Measurements from ENCODE around the gene SNTG2. TPM values are rescaled to one million over a fixed set of nuclear protein-coding genes. Genes with fewer than 3 reads are reported as not detected.

SNTG2 gene
- total RNA-seq, 8 experiments from 2014 or later, result 0.21 to 2.8 (median 1.1) TPM

DNA sequence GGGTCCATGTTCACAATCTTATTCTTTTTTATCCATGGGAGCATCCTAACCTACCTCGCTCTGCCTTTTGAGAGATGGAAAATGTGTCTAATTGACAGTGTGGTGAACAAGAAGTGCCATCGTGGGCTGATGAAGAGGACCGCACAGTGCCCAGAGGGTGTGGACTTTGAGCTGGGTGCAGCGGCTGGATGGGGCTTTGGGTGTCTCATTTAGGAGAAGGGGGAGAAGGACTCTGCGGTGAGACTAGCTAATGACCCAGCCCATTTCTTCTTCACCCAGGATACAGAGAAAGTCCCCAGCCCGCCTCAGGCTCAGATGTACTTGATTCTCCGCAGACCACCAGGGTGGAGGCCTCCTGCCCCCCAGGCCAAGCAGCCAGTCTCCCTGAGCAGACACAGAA is 33.7 kb upstream of the SNTG2 start:
- Histone ChIP-seq H3K27ac (no peak overlapping the region), H3K4me1 (replicated peaks in 1 of 2) (peaks cover 0 to 10% of the 10 kb centered on the region in 2 donors), H3K4me3 (no peak overlapping the region)
- ATAC-seq (replicated peaks in 6 of 8), result no peak
- 37 to 100% (median 89%) methylated on average over 2 to 5 of the region's 7 CpGs; no CpG with 5 or more reads in 6 of the 10 experiments for WGBS, 10 experiments
- in situ Hi-C loops (cut with MboI; ENCODE audit: low pct_unique_long_range_greater_than_20kb in 2 of 9, low sequenced_read_pairs in 9 of 9, unreplicated experiment in 9 of 9), result loop anchor here in 2 of 9 experiments (25.0 kb wide), 1 partner anchor 205 kb away; no protein-coding TSS in a partner anchor

DNA sequence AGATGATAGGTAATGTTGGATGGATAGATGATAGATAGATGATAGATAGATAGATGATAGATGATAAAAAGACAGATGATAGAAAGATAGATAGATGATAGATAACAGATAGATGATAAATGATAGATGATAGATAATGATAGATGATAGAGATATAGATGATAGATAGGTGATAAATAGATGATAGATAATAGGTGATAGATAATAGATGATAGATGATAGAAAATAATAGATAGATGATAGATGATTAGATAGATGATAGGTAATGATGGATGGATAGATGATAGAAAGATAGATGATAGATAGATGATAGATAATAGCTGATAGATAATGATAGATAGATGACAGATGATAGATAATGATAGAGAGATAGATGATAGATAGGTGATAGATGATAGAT is 31.0 kb upstream of the SNTG2 start:
- Histone ChIP-seq H3K27ac (no peak overlapping the region), H3K4me3 (no peak overlapping the region), H3K4me1 (replicated peaks in 1 of 2) (peaks cover 10 to 20% of the 10 kb centered on the region in 2 donors)
- in situ Hi-C loops (cut with MboI; ENCODE audit: low pct_unique_long_range_greater_than_20kb in 2 of 9, low sequenced_read_pairs in 9 of 9, unreplicated experiment in 9 of 9), result loop anchor here in 2 of 9 experiments (25.0 kb wide), 1 partner anchor 207 kb away; no protein-coding TSS in a partner anchor
- no peak for ATAC-seq (replicated peaks in 6 of 8)

DNA sequence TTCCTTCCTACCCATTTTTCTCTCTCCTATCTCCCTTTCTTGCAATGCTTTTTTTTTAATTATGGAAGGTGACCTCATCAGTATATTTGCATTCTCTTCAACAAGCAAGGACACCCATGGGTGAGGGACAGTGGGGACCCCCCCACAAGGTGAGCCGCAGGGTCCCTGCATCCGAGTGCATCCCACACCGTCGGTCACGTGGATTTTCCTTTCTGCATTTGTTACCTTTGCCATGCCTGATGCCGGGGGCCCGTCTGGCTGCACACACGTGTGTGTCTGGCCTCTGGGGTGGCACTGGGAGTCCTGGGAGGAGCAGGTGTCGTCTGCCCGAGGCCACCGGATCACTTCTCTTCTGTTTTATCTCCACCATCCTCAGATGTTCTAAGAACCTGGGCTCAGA is 30.1 kb upstream of the SNTG2 start:
- Histone ChIP-seq H3K27ac (no peak overlapping the region), H3K4me3 (no peak overlapping the region), H3K4me1 (replicated peaks in 1 of 2) (peaks cover 17 to 29% of the 10 kb centered on the region in 2 donors)
- in situ Hi-C loops (cut with MboI; ENCODE audit: low pct_unique_long_range_greater_than_20kb in 2 of 9, low sequenced_read_pairs in 9 of 9, unreplicated experiment in 9 of 9), result loop anchor here in 2 of 9 experiments (25.0 kb wide), 1 partner anchor 208 kb away; no protein-coding TSS in a partner anchor
- WGBS, 10 experiments, result 22 to 100% (median 50%) methylated on average over 2 to 5 of the region's 11 CpGs; no CpG with 5 or more reads in 6 of the 10 experiments
- ATAC-seq (replicated peaks in 6 of 8), result no peak

DNA sequence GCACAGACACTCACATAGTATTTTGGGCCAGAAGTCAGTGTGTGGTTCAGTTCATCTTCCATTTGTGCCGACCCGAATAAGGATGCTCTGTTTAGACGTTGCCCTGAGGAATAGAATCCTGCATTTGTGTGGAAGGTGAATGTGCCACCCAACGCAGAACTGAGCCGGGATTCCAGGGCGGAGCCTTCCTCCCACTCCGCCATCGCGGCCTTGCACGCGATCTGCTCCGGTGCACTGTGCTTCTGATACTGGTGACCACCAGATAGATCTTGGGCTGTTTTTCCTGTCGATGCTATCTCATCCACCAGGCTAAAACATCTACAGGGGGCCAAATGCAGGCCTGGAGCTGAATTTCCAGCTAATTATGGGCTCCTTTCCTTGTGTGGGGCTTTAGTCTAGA is 29.6 kb upstream of the SNTG2 start:
- WGBS, 10 experiments, result 18 to 100% (median 90%) methylated on average over 1 to 11 of the region's 13 CpGs; no CpG with 5 or more reads in 5 of the 10 experiments
- Histone ChIP-seq H3K4me1 (replicated peaks in 1 of 2) (peaks cover 20 to 33% of the 10 kb centered on the region in 2 donors), H3K4me3 (no peak overlapping the region), H3K27ac (no peak overlapping the region)
- no peak for ATAC-seq (replicated peaks in 6 of 8)
- in situ Hi-C loops (cut with MboI; ENCODE audit: low pct_unique_long_range_greater_than_20kb in 2 of 9, low sequenced_read_pairs in 9 of 9, unreplicated experiment in 9 of 9), result loop anchor here in 2 of 9 experiments (25.0 kb wide), 1 partner anchor 209 kb away; no protein-coding TSS in a partner anchor

DNA sequence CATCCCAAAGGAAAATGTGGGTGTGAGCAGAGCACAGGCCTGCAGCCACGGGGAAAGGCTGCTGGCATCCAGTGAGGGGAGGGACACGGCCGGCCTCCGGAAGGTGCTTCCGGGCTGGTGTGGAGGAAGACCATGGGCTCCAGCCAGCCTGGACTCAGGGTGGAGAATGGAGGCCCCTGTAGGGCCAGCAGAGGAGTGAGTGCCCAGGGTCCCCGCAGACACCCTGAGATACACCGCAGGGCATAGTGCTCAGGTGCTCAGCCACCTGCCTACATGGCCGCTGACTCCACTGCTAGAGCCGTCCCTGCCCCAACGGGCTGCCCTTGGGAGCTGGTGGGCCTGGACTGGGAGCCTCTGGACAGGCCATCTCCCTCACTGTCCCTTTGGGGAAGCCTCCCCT is 28.5 kb upstream of the SNTG2 start:
- in situ Hi-C loops (cut with MboI; ENCODE audit: low pct_unique_long_range_greater_than_20kb in 2 of 9, low sequenced_read_pairs in 9 of 9, unreplicated experiment in 9 of 9), result loop anchor here in 2 of 9 experiments (25.0 kb wide), 1 partner anchor 210 kb away; no protein-coding TSS in a partner anchor
- Histone ChIP-seq H3K27ac (no peak overlapping the region), H3K4me3 (no peak overlapping the region), H3K4me1 (replicated peaks in 1 of 2) (peaks cover 20 to 37% of the 10 kb centered on the region in 2 donors)
- WGBS, 10 experiments, result 50 to 94% methylated on average over 3 to 5 of the region's 10 CpGs; no CpG with 5 or more reads in 8 of the 10 experiments
- no peak for ATAC-seq (replicated peaks in 6 of 8)

DNA sequence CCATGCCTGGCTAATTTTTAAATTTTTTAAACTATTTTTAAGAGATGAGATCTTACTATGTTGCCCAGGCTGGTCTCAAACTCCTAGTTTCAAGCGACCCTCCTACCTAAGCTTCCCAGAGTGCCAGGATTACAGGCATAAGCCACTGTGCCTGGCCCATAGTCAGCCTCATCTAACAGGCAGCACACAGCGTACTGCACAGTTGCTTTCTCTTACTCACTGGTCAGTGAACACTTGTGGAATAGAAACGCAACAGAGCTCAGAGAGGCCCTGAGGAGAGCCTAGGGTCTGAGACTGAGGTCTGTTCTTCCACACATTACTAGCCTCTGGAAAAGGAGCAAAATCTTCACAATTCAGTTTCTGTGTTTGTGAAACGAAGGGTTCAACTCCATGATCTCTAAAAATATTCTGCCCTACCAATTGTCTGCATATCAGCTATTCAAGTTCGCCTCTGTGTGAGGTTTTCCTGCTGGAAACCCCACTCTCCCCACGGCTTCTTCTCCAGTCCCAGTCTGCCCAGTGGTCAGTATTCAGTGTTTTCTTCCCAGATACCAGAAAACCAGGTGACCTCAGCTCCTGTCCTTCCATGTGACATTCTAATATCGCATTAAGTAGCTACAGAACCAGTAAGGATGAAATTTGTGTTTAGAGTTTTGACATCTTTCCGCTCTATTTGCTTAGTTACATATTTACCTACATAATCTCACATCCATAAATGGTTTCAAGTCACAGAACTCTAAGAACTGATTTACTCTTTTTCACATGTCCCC is 26.6 kb upstream of the SNTG2 start:
- ATAC-seq (replicated peaks in 6 of 8), result peak in 3 of 8 experiments; percentile 29 to 57 (median 53)
- in situ Hi-C loops (cut with MboI; ENCODE audit: low pct_unique_long_range_greater_than_20kb in 2 of 9, low sequenced_read_pairs in 9 of 9, unreplicated experiment in 9 of 9), result loop anchor here in 2 of 9 experiments (25.0 kb wide), 1 partner anchor 212 kb away; no protein-coding TSS in a partner anchor
- H3K4me3 ChIP-seq, result no peak overlapping the region
- no peak overlapping the region for H3K27ac ChIP-seq
- peaks cover 20 to 27% of the 10 kb centered on the region in 2 donors for H3K4me1 ChIP-seq (replicated peaks in 1 of 2)
- 11 to 83% (median 61%) methylated on average over 1 to 8 of the region's 8 CpGs; no CpG with 5 or more reads in 1 of the 10 experiments for WGBS, 10 experiments

DNA sequence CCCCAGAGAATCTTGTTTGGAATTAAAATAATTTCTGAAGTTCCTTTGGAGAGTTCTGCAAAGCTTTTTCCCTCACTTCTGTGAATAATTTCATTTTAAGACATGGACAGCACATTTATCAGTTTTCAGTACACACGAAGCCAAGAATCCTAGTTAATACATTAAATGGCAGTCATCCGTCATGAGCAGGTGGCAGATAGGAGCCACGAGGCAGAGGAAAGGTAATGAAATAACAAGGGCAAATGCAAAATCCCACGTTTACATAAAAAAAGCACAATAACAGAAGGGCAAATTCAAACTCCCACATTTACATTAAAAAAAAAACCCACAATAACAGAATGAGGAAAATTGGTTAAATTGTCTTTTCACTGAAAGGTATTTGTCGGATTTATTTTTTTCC is 25.9 kb upstream of the SNTG2 start:
- Histone ChIP-seq H3K4me1 (replicated peaks in 1 of 2) (peaks cover 22 to 27% of the 10 kb centered on the region in 2 donors), H3K4me3 (no peak overlapping the region), H3K27ac (no peak overlapping the region)
- 0 to 43% (median 24%) methylated on average over 1 to 5 of the region's 5 CpGs; no CpG with 5 or more reads in 1 of the 10 experiments for WGBS, 10 experiments
- in situ Hi-C loops (cut with MboI; ENCODE audit: low pct_unique_long_range_greater_than_20kb in 2 of 9, low sequenced_read_pairs in 9 of 9, unreplicated experiment in 9 of 9), result loop anchor here in 2 of 9 experiments (25.0 kb wide), 2 partner anchors 212 to 638 kb away; no protein-coding TSS in a partner anchor
- peak in 3 of 8 experiments; percentile 45 to 57 (median 51) for ATAC-seq (replicated peaks in 6 of 8)

DNA sequence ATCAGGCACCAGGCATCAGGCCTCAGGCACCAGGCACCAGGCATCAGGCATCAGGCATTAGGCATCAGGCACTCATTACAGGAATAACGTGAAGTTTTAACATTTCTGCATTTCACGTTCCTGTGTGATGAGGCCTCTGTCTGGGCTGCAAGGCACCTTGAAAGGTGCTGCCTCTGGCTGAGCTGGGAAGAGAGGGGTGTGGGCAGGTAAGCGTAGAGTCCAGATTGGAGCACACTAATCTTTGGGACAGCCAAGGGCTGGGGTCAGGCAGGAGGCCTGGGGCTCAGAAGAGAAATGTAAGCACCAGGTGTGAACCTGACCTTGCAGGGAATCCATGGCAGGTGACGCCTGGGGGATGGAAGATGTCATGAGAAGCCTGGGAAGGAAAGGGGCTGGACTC is 25.3 kb upstream of the SNTG2 start:
- Histone ChIP-seq H3K27ac (peak overlapping the region; percentile 20 to 36), H3K4me3 (no peak overlapping the region), H3K4me1 (replicated peaks in 1 of 2) (peaks cover 24 to 30% of the 10 kb centered on the region in 2 donors)
- 7 to 68% (median 54%) methylated on average over 2 to 3 of the region's 4 CpGs; no CpG with 5 or more reads in 6 of the 10 experiments for WGBS, 10 experiments
- in situ Hi-C loops (cut with MboI; ENCODE audit: low pct_unique_long_range_greater_than_20kb in 2 of 9, low sequenced_read_pairs in 9 of 9, unreplicated experiment in 9 of 9), result loop anchor here in 1 of 9 experiments (25.0 kb wide), 1 partner anchor 637 kb away; no protein-coding TSS in a partner anchor
- ATAC-seq (replicated peaks in 6 of 8), result peak in 2 of 8 experiments; percentile 4 to 9

DNA sequence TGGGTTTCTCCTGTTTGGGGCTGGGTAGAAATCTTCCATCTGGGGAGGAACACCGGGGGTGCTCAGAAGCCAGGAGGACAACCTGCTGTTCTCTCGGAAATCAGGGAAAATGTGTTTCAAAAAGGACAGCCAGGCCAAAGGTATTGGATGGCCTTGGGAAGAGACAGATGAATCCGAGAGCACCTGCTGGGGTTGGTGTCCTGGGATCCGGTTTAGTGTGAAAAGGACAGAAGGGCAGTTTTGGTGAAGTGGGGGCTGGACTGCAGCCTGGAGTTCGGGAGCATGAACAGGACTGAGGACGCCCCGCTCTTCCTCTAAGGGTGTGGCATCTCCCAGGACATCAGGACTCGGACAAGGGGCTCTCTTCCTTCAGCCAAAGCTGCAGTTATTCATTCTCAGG is 24.9 kb upstream of the SNTG2 start:
- no peak for ATAC-seq (replicated peaks in 6 of 8)
- in situ Hi-C loops (cut with MboI; ENCODE audit: low pct_unique_long_range_greater_than_20kb in 2 of 9, low sequenced_read_pairs in 9 of 9, unreplicated experiment in 9 of 9), result loop anchor here in 1 of 9 experiments (25.0 kb wide), 1 partner anchor 637 kb away; no protein-coding TSS in a partner anchor
- peak overlapping the region in 1 of 2 donors; percentile 20 for H3K27ac ChIP-seq
- 0 to 100% (median 87%) methylated on average over 1 to 6 of the region's 8 CpGs; no CpG with 5 or more reads in 4 of the 10 experiments for WGBS, 10 experiments
- peaks cover 24 to 30% of the 10 kb centered on the region in 2 donors for H3K4me1 ChIP-seq (replicated peaks in 1 of 2)
- H3K4me3 ChIP-seq, result no peak overlapping the region

DNA sequence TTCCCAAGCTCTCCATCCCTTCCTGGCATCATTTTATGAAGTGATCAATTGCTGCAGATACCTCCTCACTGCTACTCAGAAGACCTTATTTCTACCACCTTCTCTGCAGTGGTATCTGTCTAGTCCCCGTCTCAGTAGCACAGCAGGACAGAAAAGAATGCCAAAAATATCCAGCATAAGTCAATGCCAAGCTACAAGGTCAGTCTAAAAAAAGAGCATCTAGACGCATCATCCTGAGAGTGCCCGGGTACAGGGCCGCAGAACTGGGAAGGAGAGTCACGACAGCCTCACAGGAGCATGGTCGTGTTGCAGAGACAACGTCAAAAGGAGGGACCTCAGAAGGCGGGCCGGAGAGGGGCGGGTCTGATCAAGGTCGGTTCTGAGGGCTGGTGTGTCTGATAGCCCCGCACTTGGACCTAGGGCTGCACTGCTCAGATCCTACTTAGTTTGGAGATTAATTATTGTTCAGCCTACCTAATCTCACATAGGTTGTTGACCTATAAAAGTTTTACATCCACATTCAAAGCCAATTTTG is 24.3 kb upstream of the SNTG2 start:
- 0 to 82% (median 44%) methylated on average over 1 to 6 of the region's 12 CpGs; no CpG with 5 or more reads in 3 of the 10 experiments for WGBS, 10 experiments
- H3K4me1 ChIP-seq (replicated peaks in 1 of 2), result peaks cover 24 to 30% of the 10 kb centered on the region in 2 donors
- no peak for ATAC-seq (replicated peaks in 6 of 8)
- in situ Hi-C loops (cut with MboI; ENCODE audit: low pct_unique_long_range_greater_than_20kb in 2 of 9, low sequenced_read_pairs in 9 of 9, unreplicated experiment in 9 of 9), result loop anchor here in 1 of 9 experiments (25.0 kb wide), 1 partner anchor 636 kb away; no protein-coding TSS in a partner anchor
- H3K27ac ChIP-seq, result no peak overlapping the region
- no peak overlapping the region for H3K4me3 ChIP-seq

DNA sequence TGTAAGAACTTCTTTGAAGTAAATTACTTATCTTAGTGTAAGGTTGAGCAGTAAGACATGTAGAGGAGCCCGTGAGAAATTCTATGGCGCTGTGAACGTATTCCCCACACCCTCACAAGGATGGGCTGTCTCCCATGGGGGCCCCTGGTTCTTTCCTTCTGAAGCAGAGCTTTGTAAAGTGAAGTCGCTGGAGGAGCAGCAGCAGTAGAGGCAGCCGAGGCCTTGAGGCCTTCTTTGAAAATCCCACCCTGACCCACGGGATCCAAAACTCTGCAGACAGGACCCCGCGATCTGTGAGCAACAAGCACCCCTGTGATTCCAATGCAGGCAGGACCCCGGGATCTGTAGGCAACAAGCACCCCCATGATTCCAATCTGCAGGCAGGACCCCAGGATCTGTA is 23.8 kb upstream of the SNTG2 start:
- WGBS, 10 experiments, result 24 to 100% (median 82%) methylated on average over 1 to 5 of the region's 9 CpGs; no CpG with 5 or more reads in 1 of the 10 experiments
- no peak overlapping the region for H3K27ac ChIP-seq
- ATAC-seq (replicated peaks in 6 of 8), result no peak
- peaks cover 24 to 30% of the 10 kb centered on the region in 2 donors for H3K4me1 ChIP-seq (replicated peaks in 1 of 2)
- in situ Hi-C loops (cut with MboI; ENCODE audit: low pct_unique_long_range_greater_than_20kb in 2 of 9, low sequenced_read_pairs in 9 of 9, unreplicated experiment in 9 of 9), result loop anchor here in 1 of 9 experiments (25.0 kb wide), 1 partner anchor 635 kb away; no protein-coding TSS in a partner anchor
- no peak overlapping the region for H3K4me3 ChIP-seq

DNA sequence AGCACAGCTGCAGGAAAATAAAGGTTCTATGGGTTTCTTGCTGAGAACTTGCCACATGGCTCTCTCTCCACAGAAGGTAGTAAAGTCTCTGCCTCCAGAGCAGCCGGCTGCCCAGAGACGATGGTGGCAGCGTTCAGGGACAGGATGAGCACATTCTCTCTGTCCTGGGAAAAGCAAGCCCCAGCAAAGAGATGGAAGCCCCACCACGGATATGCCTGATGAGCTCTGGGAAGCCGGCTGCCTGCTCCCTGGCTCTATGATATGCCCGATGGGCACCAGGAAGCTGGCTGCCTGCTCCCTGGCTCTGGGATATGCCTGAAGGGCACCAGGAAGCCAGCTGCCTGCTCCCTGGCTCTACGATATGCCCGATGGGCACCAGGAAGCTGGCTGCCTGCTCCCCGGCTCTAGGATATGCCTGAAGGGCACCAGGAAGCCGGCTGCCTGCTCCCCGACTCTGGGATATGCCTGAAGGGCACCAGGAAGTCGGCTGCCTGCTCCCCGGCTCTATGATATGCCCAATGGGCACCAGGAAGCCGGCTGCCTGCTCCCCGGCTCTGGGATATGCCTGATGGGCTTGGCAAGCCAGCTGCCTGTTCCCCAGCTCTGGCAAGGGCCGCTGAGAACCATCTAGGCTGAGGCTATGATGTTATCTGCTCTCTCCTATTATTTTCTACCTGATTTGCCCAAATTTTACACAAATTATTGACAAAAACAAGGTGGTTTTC is 21.5 kb upstream of the SNTG2 start:
- H3K4me1 ChIP-seq (replicated peaks in 1 of 2), result peaks cover 35% of the 10 kb centered on the region in 2 donors
- no peak overlapping the region for H3K27ac ChIP-seq
- no peak overlapping the region for H3K4me3 ChIP-seq
- 10 to 100% (median 86%) methylated on average over 1 to 10 of the region's 16 CpGs; no CpG with 5 or more reads in 4 of the 10 experiments for WGBS, 10 experiments
- no peak for ATAC-seq (replicated peaks in 6 of 8)
- in situ Hi-C loops (cut with MboI; ENCODE audit: low pct_unique_long_range_greater_than_20kb in 2 of 9, low sequenced_read_pairs in 9 of 9, unreplicated experiment in 9 of 9), result loop anchor here in 1 of 9 experiments (25.0 kb wide), 1 partner anchor 633 kb away; no protein-coding TSS in a partner anchor
